RWPE2 (cell line): ENCODE data around the gene MYO1G.

Experiments used
- ATAC-seq: fragments of 200-7000 bp; cut with Tn5 transposase; 3 replicates; pipeline ENCODE4 v1.9.1; 2021; ENCODE audit warnings: low read depth
- DNase-seq: peaks from one replicate; pipeline ENCODE4 v3.0.0-alpha.2; 2020; ENCODE audit warnings: low spot score
- H3K27ac ChIP-seq: fragments of 450-650 bp; 2 replicates; pipeline ENCODE4 v1.5.1; 2017; ENCODE audit warnings: mild to moderate bottlenecking; ENCODE audit not compliant: poor library complexity, severe bottlenecking
- H3K27me3 ChIP-seq: fragments of 250-450 bp; sonication (Bioruptor Pico); 2 replicates; pipeline ENCODE4 v1.5.1; 2021; ENCODE audit warnings: mild to moderate bottlenecking, moderate library complexity; ENCODE audit not compliant: insufficient read depth, poor library complexity, severe bottlenecking
- H3K36me3 ChIP-seq: fragments of 250-450 bp; sonication (Bioruptor Pico); 2 replicates; pipeline ENCODE4 v1.5.1; 2020; ENCODE audit warnings: low read depth, mild to moderate bottlenecking, moderate library complexity
- H3K4me1 ChIP-seq: fragments of 250-450 bp; sonication (Bioruptor Pico); 2 replicates; pipeline ENCODE4 v1.5.1; 2021; ENCODE audit warnings: mild to moderate bottlenecking, moderate library complexity; ENCODE audit not compliant: insufficient read depth, poor library complexity, severe bottlenecking
- H3K4me3 ChIP-seq: fragments of 250-450 bp; sonication (Bioruptor Pico); 2 replicates; pipeline ENCODE4 v1.5.1; 2021; ENCODE audit warnings: mild to moderate bottlenecking, moderate library complexity; ENCODE audit not compliant: severe bottlenecking
- H3K9me3 ChIP-seq: fragments of 250-450 bp; sonication (Bioruptor Pico); 2 replicates; pipeline ENCODE4 v1.5.1; 2021; ENCODE audit warnings: mild to moderate bottlenecking, moderate library complexity; ENCODE audit not compliant: severe bottlenecking
- CTCF ChIP-seq: fragments of 450-650 bp; IDR thresholded peaks from one replicate; pipeline ENCODE4 v1.5.1; 2017; ENCODE audit warnings: mild to moderate bottlenecking, moderate library complexity; ENCODE audit not compliant: poor library complexity, severe bottlenecking

The MYO1G gene

GRCh38 chr7:44976040-44976745 lies 2.6 kb downstream of the MYO1G start:
- no peaks in the 10 kb centered on the region for H3K27me3 ChIP-seq
- H3K27ac ChIP-seq: no peak overlapping the region
- H3K9me3 ChIP-seq: no peaks in the 10 kb centered on the region
- H3K36me3 ChIP-seq: no peaks in the 10 kb centered on the region; the same call in 1 of the 2 replicates
- ATAC-seq (no peak), DNase-seq (no peak)
- no peak for TF ChIP-seq CTCF
- no peak overlapping the region for H3K4me3 ChIP-seq
- H3K4me1 ChIP-seq: peaks cover 15% of the 10 kb centered on the region

- H3K27ac ChIP-seq: no peak overlapping the region
- DNase-seq (no peak), ATAC-seq (no peak)
- no peaks in the 10 kb centered on the region for H3K27me3 ChIP-seq
- H3K36me3 ChIP-seq: no peaks in the 10 kb centered on the region
- no peaks in the 10 kb centered on the region for H3K9me3 ChIP-seq
- H3K4me3 ChIP-seq: no peak overlapping the region
- no peak for TF ChIP-seq CTCF
- peaks cover 11% of the 10 kb centered on the region for H3K4me1 ChIP-seq
Measured at GRCh38 chr7:44975331-44976039, 3.3 kb downstream of the MYO1G start.

GRCh38 chr7:44974549-44974948 lies 4.3 kb downstream of the MYO1G start:
- H3K9me3 ChIP-seq: no peaks in the 10 kb centered on the region
- H3K27ac ChIP-seq: no peak overlapping the region
- H3K36me3 ChIP-seq: no peaks in the 10 kb centered on the region
- TF ChIP-seq CTCF: no peak
- ATAC-seq (no peak), DNase-seq (no peak)
- H3K4me3 ChIP-seq: no peak overlapping the region
- no peaks in the 10 kb centered on the region for H3K27me3 ChIP-seq
- H3K4me1 ChIP-seq: peaks cover 4% of the 10 kb centered on the region

GRCh38 chr7:44973610-44974401 lies 5.0 kb downstream of the MYO1G start:
- DNase-seq: no peak
- Histone ChIP-seq H3K4me3 (no peak overlapping the region), H3K36me3 (no peaks in the 10 kb centered on the region), H3K4me1 (peaks cover 4% of the 10 kb centered on the region), H3K9me3 (no peaks in the 10 kb centered on the region), H3K27me3 (no peaks in the 10 kb centered on the region), H3K27ac (no peak overlapping the region)
- no peak for TF ChIP-seq CTCF
- peak; percentile 11; the same call in 2 of the 3 replicates for ATAC-seq
